Smooth muscle cell (in vitro differentiated cells): ENCODE results near the gene USP7. TPM values are rescaled to one million over a fixed set of nuclear protein-coding genes. Genes with fewer than 3 reads are reported as not detected.

Experiments used
- DNase-seq: peaks from one replicate; lab custom pipeline; 2025; ENCODE audit not compliant: unreplicated experiment; lab: John Stamatoyannopoulos, UW
- H2AFZ ChIP-seq: fragments of 200-600 bp; sonication (generic); 2 replicates; pipeline ENCODE4 v1.6.0; 2016; ENCODE audit warnings: antibody characterized with exemption, low read depth, mild to moderate bottlenecking
- H3F3A ChIP-seq: fragments of 200-600 bp; sonication (generic); 2 replicates; pipeline ENCODE4 v1.6.0; 2017; ENCODE audit warnings: antibody characterized with exemption, low read depth
- H3K27ac ChIP-seq: fragments of 200-600 bp; sonication (generic); 2 replicates; pipeline ENCODE4 v1.5.1; 2016; ENCODE audit warnings: low read depth, mild to moderate bottlenecking
- H3K27me3 ChIP-seq: fragments of 200-600 bp; sonication (generic); 2 replicates; pipeline ENCODE4 v1.6.1; 2016; ENCODE audit warnings: low read depth, mild to moderate bottlenecking
- H3K36me3 ChIP-seq: fragments of 200-600 bp; sonication (generic); 2 replicates; pipeline ENCODE4 v1.5.1; 2016; ENCODE audit warnings: low read depth
- H3K4me1 ChIP-seq: fragments of 200-600 bp; sonication (generic); 2 replicates; pipeline ENCODE4 v1.5.1; 2016; ENCODE audit warnings: low read depth
- H3K4me2 ChIP-seq: fragments of 200-600 bp; sonication (generic); 2 replicates; pipeline ENCODE4 v1.6.0; 2016; ENCODE audit warnings: mild to moderate bottlenecking
- H3K4me3 ChIP-seq: fragments of 200-600 bp; sonication (generic); 2 replicates; pipeline ENCODE4 v1.5.1; 2016; ENCODE audit warnings: mild to moderate bottlenecking
- H3K79me2 ChIP-seq: fragments of 200-600 bp; sonication (generic); 2 replicates; pipeline ENCODE4 v1.6.0; 2016; ENCODE audit warnings: low read depth, mild to moderate bottlenecking
- H3K9ac ChIP-seq: fragments of 200-600 bp; sonication (generic); 2 replicates; pipeline ENCODE4 v1.6.0; 2016; ENCODE audit warnings: low read depth
- H3K9me3 ChIP-seq: fragments of 200-600 bp; sonication (generic); replicated peaks from 2 replicates; pipeline ENCODE4 v1.5.1; 2016; ENCODE audit warnings: low read depth
- H4K20me1 ChIP-seq: fragments of 200-600 bp; sonication (generic); 2 replicates; pipeline ENCODE4 v1.6.0; 2016; ENCODE audit warnings: low read depth
- WGBS: methylation state at CpG from one replicate; pipeline ENCODE4 v1.1.7; 2016; ENCODE audit warnings: low lambda C conversion rate; 5-methylcytosine and 5-hydroxymethylcytosine counted together
- polyA plus RNA-seq: library from polyadenylated mRNA; unstranded; fragments of >200 nt; fragmentation: Nextera tagmentation; extraction: Ambion mirVana; gene quantifications from 2 replicates; pipeline ENCODE4 v1.2.1, GENCODE V29; 2016
- total RNA-seq: library from RNA; depleted of rRNA; stranded (reverse); fragments of >200 nt; gene quantifications from 2 replicates; pipeline ENCODE4 v1.2.3, GENCODE V29; 2014
- TF ChIP-seq, protein P1 (sequence below): fragments of 200-600 bp; sonication (generic); IDR thresholded peaks from 2 replicates; pipeline ENCODE4 v1.5.1; 2017; ENCODE audit warnings: borderline replicate concordance, mild to moderate bottlenecking, antibody characterized with exemption; ENCODE audit not compliant: insufficient read depth, poor library complexity, severe bottlenecking

Gene USP7
- total and polyA plus RNA-seq, 2 experiments from 2014 or later, result 50.7 to 52.1 TPM

GRCh38 chr16:8864480-8865110 is 99.1 kb downstream of the USP7 start:
- Histone ChIP-seq H3K9ac (no peak overlapping the region), H3K4me1 (peaks cover 21% of the 10 kb centered on the region), H3K4me3 (no peak overlapping the region), H2AFZ (no peak overlapping the region), H3K4me2 (peak overlapping the region; percentile 34), H3F3A (peaks cover 7% of the 10 kb centered on the region), H3K36me3 (no peaks in the 10 kb centered on the region), H3K27me3 (no peaks in the 10 kb centered on the region), H3K27ac (no peak overlapping the region), H3K9me3 (no peaks in the 10 kb centered on the region), H4K20me1 (peaks cover 79% of the 10 kb centered on the region), H3K79me2 (peaks cover 72% of the 10 kb centered on the region)
- TF ChIP-seq, protein P1, sequence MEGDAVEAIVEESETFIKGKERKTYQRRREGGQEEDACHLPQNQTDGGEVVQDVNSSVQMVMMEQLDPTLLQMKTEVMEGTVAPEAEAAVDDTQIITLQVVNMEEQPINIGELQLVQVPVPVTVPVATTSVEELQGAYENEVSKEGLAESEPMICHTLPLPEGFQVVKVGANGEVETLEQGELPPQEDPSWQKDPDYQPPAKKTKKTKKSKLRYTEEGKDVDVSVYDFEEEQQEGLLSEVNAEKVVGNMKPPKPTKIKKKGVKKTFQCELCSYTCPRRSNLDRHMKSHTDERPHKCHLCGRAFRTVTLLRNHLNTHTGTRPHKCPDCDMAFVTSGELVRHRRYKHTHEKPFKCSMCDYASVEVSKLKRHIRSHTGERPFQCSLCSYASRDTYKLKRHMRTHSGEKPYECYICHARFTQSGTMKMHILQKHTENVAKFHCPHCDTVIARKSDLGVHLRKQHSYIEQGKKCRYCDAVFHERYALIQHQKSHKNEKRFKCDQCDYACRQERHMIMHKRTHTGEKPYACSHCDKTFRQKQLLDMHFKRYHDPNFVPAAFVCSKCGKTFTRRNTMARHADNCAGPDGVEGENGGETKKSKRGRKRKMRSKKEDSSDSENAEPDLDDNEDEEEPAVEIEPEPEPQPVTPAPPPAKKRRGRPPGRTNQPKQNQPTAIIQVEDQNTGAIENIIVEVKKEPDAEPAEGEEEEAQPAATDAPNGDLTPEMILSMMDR, result no peak
- no peak for DNase-seq
- 49% methylated on average over 12 of the region's 13 CpGs for WGBS

- no peak overlapping the region for H2AFZ ChIP-seq
- peaks cover 7% of the 10 kb centered on the region for H3F3A ChIP-seq
- no peak overlapping the region for H3K9ac ChIP-seq
- H3K9me3 ChIP-seq, result no peaks in the 10 kb centered on the region
- no peak for DNase-seq
- H3K4me3 ChIP-seq, result no peak overlapping the region
- H3K27me3 ChIP-seq, result no peaks in the 10 kb centered on the region
- WGBS, result 88% methylated on average over 15 of the region's 17 CpGs
- H3K36me3 ChIP-seq, result no peaks in the 10 kb centered on the region
- TF ChIP-seq, protein P1, result no peak
- peaks cover 72% of the 10 kb centered on the region for H3K79me2 ChIP-seq
- H3K4me1 ChIP-seq, result peaks cover 16% of the 10 kb centered on the region
- H3K27ac ChIP-seq, result no peak overlapping the region
- peak overlapping the region; percentile 24 for H3K4me2 ChIP-seq
- H4K20me1 ChIP-seq, result peaks cover 87% of the 10 kb centered on the region
Observed at GRCh38 chr16:8863594-8864424, 99.9 kb downstream of the USP7 start.

DNA sequence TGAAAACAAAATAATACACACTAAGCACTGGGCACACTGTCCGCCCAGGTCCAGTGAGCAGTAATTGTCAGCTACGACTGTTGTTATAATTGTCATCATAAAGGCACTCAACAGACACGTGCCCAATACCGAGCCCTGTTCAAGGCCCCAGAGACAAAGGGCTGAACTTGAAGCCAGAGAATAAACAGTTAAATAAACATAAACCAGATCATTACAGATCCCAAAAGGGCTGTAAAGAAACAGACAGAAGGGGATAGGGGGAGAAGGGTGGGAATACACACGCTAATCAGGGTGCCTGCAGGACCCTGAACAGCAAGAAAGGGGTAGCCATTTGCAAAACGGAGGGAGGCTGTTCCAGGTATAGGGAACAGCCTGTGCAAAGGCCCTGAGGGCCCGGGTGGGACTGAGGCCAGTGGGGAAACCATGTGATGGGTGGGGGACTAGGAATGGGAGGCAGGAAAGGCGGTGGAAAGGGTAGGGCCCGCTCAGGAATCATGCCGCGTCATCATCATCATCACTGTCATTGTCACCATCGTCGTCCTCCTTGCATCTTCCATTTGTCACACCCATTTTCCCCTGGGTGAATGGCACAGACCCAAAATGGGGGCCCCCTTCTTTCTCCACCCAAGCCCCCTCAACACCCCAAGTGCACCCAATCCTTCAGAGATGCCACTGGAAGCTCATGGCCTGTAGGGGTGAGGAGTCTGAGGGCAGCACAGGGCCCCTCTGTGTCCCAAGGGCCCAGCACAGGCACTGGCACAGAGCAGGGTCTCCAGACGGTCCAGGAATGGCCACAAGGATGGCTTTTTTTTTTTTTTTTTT is 101.2 kb downstream of the USP7 start:
- H3K27ac ChIP-seq, result no peak overlapping the region
- WGBS, result 86% methylated on average over 11 of the region's 14 CpGs
- TF ChIP-seq, protein P1, result no peak

More for the DNA sequence above, 101.2 kb downstream of the USP7 start:
- Histone ChIP-seq H3K36me3 (no peaks in the 10 kb centered on the region), H3K79me2 (peaks cover 70% of the 10 kb centered on the region), H3K27me3 (no peaks in the 10 kb centered on the region), H3K4me2 (no peak overlapping the region), H4K20me1 (peaks cover 99% of the 10 kb centered on the region), H3F3A (peaks cover 7% of the 10 kb centered on the region), H3K9me3 (no peaks in the 10 kb centered on the region), H3K4me1 (peaks cover 16% of the 10 kb centered on the region), H2AFZ (no peak overlapping the region), H3K4me3 (no peak overlapping the region), H3K9ac (no peak overlapping the region)
- no peak for DNase-seq
